H1 (cell line): ENCODE measurements around the gene QRICH1. TPM values are rescaled to one million over a fixed set of nuclear protein-coding genes. Genes with fewer than 3 reads are reported as not detected.

ENCODE experiments used
- ASH2L ChIP-seq: fragments of 200-600, 300-600 bp; sonication (generic); IDR thresholded peaks from one replicate; pipeline ENCODE4 v1.7.1; 2017; ENCODE audit warnings: low read length
- BACH1 ChIP-seq: IDR thresholded peaks from 2 replicates; pipeline ENCODE4 v1.6.1; 2012; ENCODE audit warnings: low read length, improper control_type of control experiment
- BCL11A ChIP-seq, 2 experiments: IDR thresholded peaks; one replicate each; pipeline ENCODE4 v1.6.1; 2011; ENCODE audit warnings: low read depth in 2 of 2, low read length in 2 of 2, mild to moderate bottlenecking in 2 of 2
- CTCF ChIP-seq, 3 experiments: IDR thresholded peaks; 1 replicate in 2 of 3; 2 replicates in 1 of 3; pipeline versions ENCODE4 v1.5.1 to v1.6.1; 2011; ENCODE audit warnings: low read length in 3 of 3, mild to moderate bottlenecking in 3 of 3, inconsistent platforms in 2 of 3, low read depth in 1 of 3, moderate library complexity in 1 of 3; ENCODE audit not compliant: insufficient read depth in 1 of 3; ENCODE audit errors: control extremely low read depth in 1 of 3
- EP300 ChIP-seq, 2 experiments: IDR thresholded peaks; 1 replicate in 1 of 2; 2 replicates in 1 of 2; pipeline ENCODE4 v1.6.1; 2011 to 2012; ENCODE audit warnings: low read depth in 2 of 2, low read length in 2 of 2, mild to moderate bottlenecking in 2 of 2, borderline replicate concordance in 1 of 2, inconsistent platforms in 1 of 2, moderate library complexity in 1 of 2
- EZH2 ChIP-seq: fragments of 200-600 bp; sonication (generic); IDR thresholded peaks from 2 replicates; pipeline ENCODE4 v1.7.1; 2012; ENCODE audit warnings: low read depth, mild to moderate bottlenecking, moderate library complexity, low read length, inconsistent platforms; ENCODE audit not compliant: severe bottlenecking
- FOSL1 ChIP-seq: IDR thresholded peaks from 2 replicates; pipeline ENCODE4 v1.6.1; 2011; ENCODE audit warnings: mild to moderate bottlenecking, low read depth, low read length, moderate library complexity; ENCODE audit not compliant: insufficient read depth
- GABPA ChIP-seq: IDR thresholded peaks from 2 replicates; pipeline ENCODE4 v1.6.1; 2011; ENCODE audit warnings: mild to moderate bottlenecking, low read length, moderate library complexity, borderline replicate concordance; ENCODE audit not compliant: insufficient read depth
- HDAC2 ChIP-seq, 2 experiments: fragments of 300-600 bp in 1 of 2; sonication (generic) in 1 of 2; IDR thresholded peaks; 2 replicates each; pipeline ENCODE4 v1.6.1; 2011 to 2012; ENCODE audit warnings: low read depth in 2 of 2, low read length in 2 of 2, mild to moderate bottlenecking in 2 of 2, moderate library complexity in 2 of 2, borderline replicate concordance in 1 of 2, inconsistent platforms in 1 of 2
- JUN ChIP-seq: IDR thresholded peaks from 2 replicates; pipeline ENCODE4 v1.6.1; 2011; ENCODE audit warnings: low read depth, mild to moderate bottlenecking, improper control_type of control experiment, low read length
- KDM1A ChIP-seq: fragments of 200-600, 300-600 bp; sonication (generic); IDR thresholded peaks from 2 replicates; pipeline ENCODE4 v1.7.1; 2016; ENCODE audit warnings: mild to moderate bottlenecking, low read length, borderline replicate concordance
- KDM4A ChIP-seq: IDR thresholded peaks from one replicate; pipeline ENCODE4 v1.7.1; 2012; ENCODE audit warnings: low read depth, mild to moderate bottlenecking, moderate library complexity, low read length, inconsistent platforms; ENCODE audit not compliant: severe bottlenecking
- MAX ChIP-seq: IDR thresholded peaks from 2 replicates; pipeline ENCODE4 v1.6.1; 2012; ENCODE audit warnings: inconsistent platforms
- NANOG ChIP-seq: IDR thresholded peaks from 2 replicates; pipeline ENCODE4 v1.6.1; 2011; ENCODE audit warnings: low read length, low read depth, mild to moderate bottlenecking, inconsistent platforms; ENCODE audit not compliant: insufficient read depth, poor library complexity, severe bottlenecking
- POU5F1 ChIP-seq: IDR thresholded peaks from 2 replicates; pipeline ENCODE4 v1.6.1; 2011; ENCODE audit warnings: low read depth, mild to moderate bottlenecking, low read length, moderate library complexity
- SP1 ChIP-seq: IDR thresholded peaks from 2 replicates; pipeline ENCODE4 v1.6.1; 2011; ENCODE audit warnings: low read depth, low read length
- TAF1 ChIP-seq: IDR thresholded peaks from 2 replicates; pipeline ENCODE4 v1.6.1; 2011; ENCODE audit warnings: mild to moderate bottlenecking, low read depth, low read length
- TEAD4 ChIP-seq: IDR thresholded peaks from 2 replicates; pipeline ENCODE4 v1.6.1; 2012; ENCODE audit warnings: low read depth, low read length, inconsistent platforms, mixed read lengths
- USF2 ChIP-seq: IDR thresholded peaks from 2 replicates; pipeline ENCODE4 v1.6.1; 2011; ENCODE audit warnings: low read length, improper control_type of control experiment
- polyA plus RNA-seq, 7 experiments: library from polyadenylated mRNA; depleted of rRNA in 3 of 7; stranded (reverse) in 5 of 7; unstranded in 2 of 7; fragments of >200 nt in 5 of 7; fragments of 200-250 nt in 2 of 7; gene quantifications; 1 replicate in 5 of 7; 2 replicates in 1 of 7; 4 replicates in 1 of 7; pipeline versions ENCODE4 v1.2.1 to v1.2.3, GENCODE V29; 2011 to 2013; ENCODE audit warnings: missing spikeins in 2 of 7, mixed read lengths in 2 of 7
- total RNA-seq: library from RNA; stranded (reverse); fragmentation: NEBNext Ultra II Directional; extraction: Animal tissue kit (Norgen Biotek cat#: 25700); gene quantifications from 2 replicates; pipeline ENCODE4 v1.2.1, GENCODE V29; 2021

QRICH1 gene
- total and polyA plus RNA-seq, 2 of the 8 experiments (the other 6 are each of a cell fraction or from before 2014, with no cell fraction given) = 128 to 142 TPM

- TF ChIP-seq NANOG (no peak), FOSL1 (no peak), TAF1 (peak; percentile 39; the same call in 1 of the 2 replicates), TEAD4 (no peak), HDAC2 (IDR thresholded peaks at IDR 0.05; ENCODE audit: borderline replicate concordance in 1 of 2, low read depth in 2 of 2, low read length in 2 of 2) (peak; percentile 20 to 93; a peak in 1 of 4 replicates), EZH2 (no peak), BCL11A (IDR thresholded peaks at IDR 0.05; ENCODE audit: low read depth in 2 of 2, low read length in 2 of 2) (no peak), GABPA (0 out of 2 replicates have a peak, but pooled peaks have one; percentile 79), BACH1 (peak; percentile 10; the same call in 1 of the 2 replicates), KDM1A (no peak), MAX (peak; percentile 34; the same call in 1 of the 2 replicates), EP300 (IDR thresholded peaks at IDR 0.05; ENCODE audit: borderline replicate concordance in 1 of 2, low read depth in 2 of 2, low read length in 2 of 2) (no peak), SP1 (no peak), CTCF (IDR thresholded peaks at IDR 0.05; ENCODE audit: control extremely low read depth in 1 of 3, insufficient read depth in 1 of 3, low read depth in 1 of 3, low read length in 3 of 3) (no peak), POU5F1 (no peak), KDM4A (peak; percentile 81), JUN (no peak), USF2 (no peak), ASH2L (peak; percentile 42)
Observed at GRCh38 chr3:49017971-49018706, 75.7 kb downstream of the QRICH1 start, which contains the start of gene DALRD3 (continued).
